Measurements from ENCODE around the gene PADI2.
"Not testable (repeated sequence)": the region's sequence is repeated elsewhere in the genome, so short reads cannot be mapped to it uniquely, and the experiment has no call there.

The PADI2 gene

GRCh38 chr1:17080085-17080759 lies 39.0 kb downstream of the PADI2 start:
- DNase-seq: no peak

GRCh38 chr1:17078991-17079868 lies 40.0 kb downstream of the PADI2 start:
- no peak for DNase-seq

- peak in 1 of 2 experiments; percentile 14 for DNase-seq
Measured at GRCh38 chr1:17075470-17076255, 43.6 kb downstream of the PADI2 start.

- no peak for DNase-seq
Measured at GRCh38 chr1:17071794-17072193, 47.5 kb downstream of the PADI2 start.

GRCh38 chr1:17070163-17070525 lies 49.1 kb downstream of the PADI2 start:
- no peak for DNase-seq

- no peak for DNase-seq
Measured at GRCh38 chr1:17069452-17070162, 49.6 kb downstream of the PADI2 start.

GRCh38 chr1:17068789-17069188 lies 50.5 kb downstream of the PADI2 start:
- DNase-seq: no peak

GRCh38 chr1:17067465-17068240 lies 51.6 kb downstream of the PADI2 start:
- DNase-seq: no peak

GRCh38 chr1:17067069-17067426 lies 52.2 kb downstream of the PADI2 start:
- DNase-seq: no peak

GRCh38 chr1:17066361-17067068 lies 52.7 kb downstream of the PADI2 start:
- no peak for DNase-seq

- no peak for DNase-seq
Measured at GRCh38 chr1:17065666-17066065, 53.6 kb downstream of the PADI2 start.

GRCh38 chr1:17062751-17063150 lies 56.5 kb downstream of the PADI2 start:
- DNase-seq: not testable (repeated sequence)

- DNase-seq: peak in 1 of 2 experiments; percentile 16
Measured at GRCh38 chr1:17061892-17062291, 57.4 kb downstream of the PADI2 start.

GRCh38 chr1:17061486-17061885 lies 57.8 kb downstream of the PADI2 start:
- DNase-seq: no peak

- no peak for DNase-seq
Measured at GRCh38 chr1:17060306-17060749, 58.9 kb downstream of the PADI2 start.

GRCh38 chr1:17059391-17060305 lies 59.6 kb downstream of the PADI2 start:
- peak; percentile 60 to 65 for DNase-seq

- DNase-seq: no peak
Measured at GRCh38 chr1:17056551-17056950, 62.7 kb downstream of the PADI2 start.

- no peak for DNase-seq
Measured at GRCh38 chr1:17055801-17056200, 63.5 kb downstream of the PADI2 start.

GRCh38 chr1:17053685-17054410 lies 65.4 kb downstream of the PADI2 start, which contains the start of gene SDHB:
TSS of gene SDHB (minus strand) at chr1:17054032. CDS start at chr1:17054019, 13 bp downstream.
- peak; percentile 98 to 99 for DNase-seq

Measured in NCI-H2081 (cell line).